GM23338 (cell line): ENCODE measurements around the gene CCL8. TPM values are rescaled to one million over a fixed set of nuclear protein-coding genes. Genes with fewer than 3 reads are reported as not detected.

ENCODE experiments used
- ATAC-seq: fragments of 200-7000 bp; cut with Tn5 transposase; 3 replicates; pipeline ENCODE4 v1.9.1; 2020
- DNase-seq: peaks from one replicate; pipeline ENCODE4 v3.0.0-alpha.2; 2015; ENCODE audit warnings: low spot score
- H2AFZ ChIP-seq: fragments of 200-600 bp; sonication (generic); 2 replicates; pipeline ENCODE4 v1.8.0; 2016; ENCODE audit warnings: antibody characterized with exemption, mild to moderate bottlenecking, moderate library complexity
- H3F3A ChIP-seq: fragments of 200-600 bp; sonication (generic); replicated peaks from 2 replicates; pipeline ENCODE4 v1.8.0; 2017; ENCODE audit warnings: antibody characterized with exemption, mixed run types, low read depth
- H3K27ac ChIP-seq: fragments of 200-600 bp; sonication (generic); 2 replicates; pipeline ENCODE4 v1.6.1; 2016; ENCODE audit warnings: low read depth
- H3K27me3 ChIP-seq: fragments of 200-600 bp; sonication (generic); 2 replicates; pipeline ENCODE4 v1.8.0; 2016; ENCODE audit warnings: mild to moderate bottlenecking, mixed run types, moderate library complexity; ENCODE audit not compliant: insufficient read depth
- H3K36me3 ChIP-seq: fragments of 200-600 bp; sonication (generic); 2 replicates; pipeline ENCODE4 v1.8.0; 2016; ENCODE audit warnings: mild to moderate bottlenecking; ENCODE audit not compliant: insufficient read depth
- H3K4me1 ChIP-seq: fragments of 200-600 bp; sonication (generic); 2 replicates; pipeline ENCODE4 v1.8.0; 2016; ENCODE audit warnings: mild to moderate bottlenecking, moderate library complexity; ENCODE audit not compliant: insufficient read depth
- H3K4me2 ChIP-seq: fragments of 200-600 bp; sonication (generic); 2 replicates; pipeline ENCODE4 v1.7.1; 2017; ENCODE audit warnings: mixed run types
- H3K4me3 ChIP-seq: fragments of 200-600 bp; sonication (generic); 2 replicates; pipeline ENCODE4 v1.6.1; 2016; ENCODE audit warnings: mixed run types
- H3K79me2 ChIP-seq: fragments of 200-600 bp; sonication (generic); replicated peaks from 2 replicates; pipeline ENCODE4 v1.8.0; 2017; ENCODE audit warnings: mild to moderate bottlenecking; ENCODE audit not compliant: insufficient read depth
- H3K9me2 ChIP-seq: fragments of 200-600 bp; sonication (generic); 2 replicates; pipeline ENCODE4 v1.8.0; 2017; ENCODE audit not compliant: insufficient read depth
- H4K20me1 ChIP-seq: fragments of 200-600 bp; sonication (generic); replicated peaks from 2 replicates; pipeline ENCODE4 v1.8.0; 2017; ENCODE audit warnings: mild to moderate bottlenecking; ENCODE audit not compliant: insufficient read depth
- H3K27ac Mint-ChIP-seq: 2 replicates; pipeline ENCODE4 v1.8.0; 2020; ENCODE audit warnings: inconsistent platforms, mild to moderate bottlenecking, moderate library complexity, mixed read lengths
- H3K27me3 Mint-ChIP-seq: 3 replicates; pipeline ENCODE4 v1.8.0; 2022; ENCODE audit warnings: low read depth, mild to moderate bottlenecking, moderate library complexity, mixed read lengths, inconsistent platforms; ENCODE audit not compliant: insufficient read depth, poor library complexity
- H3K36me3 Mint-ChIP-seq: 3 replicates; pipeline ENCODE4 v1.8.0; 2021; ENCODE audit warnings: low read depth, mild to moderate bottlenecking, inconsistent platforms, moderate library complexity, mixed read lengths
- H3K4me1 Mint-ChIP-seq: 3 replicates; pipeline ENCODE4 v1.8.0; 2020; ENCODE audit warnings: mild to moderate bottlenecking, inconsistent platforms, mixed read lengths
- H3K4me3 Mint-ChIP-seq: 3 replicates; pipeline ENCODE4 v1.8.0; 2021; ENCODE audit warnings: moderate library complexity, mild to moderate bottlenecking, inconsistent platforms, mixed read lengths
- H3K9me3 Mint-ChIP-seq: 3 replicates; pipeline ENCODE4 v1.8.0; 2020; ENCODE audit warnings: moderate library complexity, mild to moderate bottlenecking, inconsistent platforms, mixed read lengths
- CREB1 ChIP-seq: fragments of 250-450 bp; sonication (Bioruptor Pico); IDR thresholded peaks from 2 replicates; pipeline ENCODE4 v1.5.0; 2020; ENCODE audit warnings: low read depth, mild to moderate bottlenecking, moderate library complexity
- EZH2 ChIP-seq: fragments of 200-600 bp; sonication (generic); IDR thresholded peaks from one replicate; pipeline ENCODE4 v1.8.0; 2017; ENCODE audit warnings: antibody characterized with exemption, mild to moderate bottlenecking, low read depth; ENCODE audit not compliant: unreplicated experiment
- EZH2phosphoT487 ChIP-seq: fragments of 200-600 bp; sonication (generic); IDR thresholded peaks from one replicate; pipeline ENCODE4 v1.8.1; 2018; ENCODE audit warnings: antibody characterized with exemption; ENCODE audit not compliant: unreplicated experiment
- NANOG ChIP-seq: IDR thresholded peaks from 2 replicates; pipeline ENCODE4 v1.6.1; 2016; ENCODE audit warnings: antibody characterized with exemption, borderline replicate concordance
- POLR2AphosphoS5 ChIP-seq: IDR thresholded peaks from 2 replicates; pipeline ENCODE4 v1.6.1; 2016; ENCODE audit warnings: antibody characterized with exemption, low read depth
- STAT1 ChIP-seq: IDR thresholded peaks from one replicate; pipeline ENCODE4 v1.6.1; 2016; ENCODE audit warnings: antibody characterized with exemption; ENCODE audit not compliant: unreplicated experiment
- ZNF114 ChIP-seq: fragments of 250-450 bp; sonication (Bioruptor Pico); IDR thresholded peaks from 2 replicates; pipeline ENCODE4 v1.5.0; 2020; ENCODE audit warnings: mild to moderate bottlenecking, moderate library complexity
- ZNF331 ChIP-seq: fragments of 250-450 bp; sonication (Bioruptor Pico); IDR thresholded peaks from 2 replicates; pipeline ENCODE4 v1.5.0; 2020; ENCODE audit warnings: low read depth, mild to moderate bottlenecking, moderate library complexity
- polyA plus RNA-seq: library from polyadenylated mRNA; unstranded; fragments of >200 nt; fragmentation: Nextera tagmentation; extraction: Ambion mirVana; gene quantifications from 2 replicates; pipeline ENCODE4 v1.2.1, GENCODE V29; 2016
- total RNA-seq: library from RNA; depleted of rRNA; stranded (reverse); fragments of >200 nt; shearing (Covaris generic); gene quantifications from 2 replicates; pipeline ENCODE4 v1.2.3, GENCODE V29; 2014
- TF ChIP-seq, protein P1 (sequence below), 2 experiments: fragments of 200-600 bp in 1 of 2; sonication (generic) in 1 of 2; conservative IDR thresholded peaks; 2 replicates each; pipeline versions ENCODE4 v1.5.1 to v1.6.1; 2016 to 2017; ENCODE audit warnings: antibody characterized with exemption in 2 of 2, low read depth in 2 of 2, mild to moderate bottlenecking in 2 of 2, moderate library complexity in 1 of 2
- TF ChIP-seq, protein P2 (sequence below): fragments of 250-450 bp; sonication (Bioruptor Pico); IDR thresholded peaks from 2 replicates; pipeline ENCODE4 v1.5.0; 2020; ENCODE audit warnings: mild to moderate bottlenecking, moderate library complexity
- TF ChIP-seq, protein P3 (sequence below): IDR thresholded peaks from 2 replicates; pipeline ENCODE4 v1.6.1; 2016; ENCODE audit warnings: antibody characterized with exemption

CCL8 gene
- total and polyA plus RNA-seq, 2 experiments from 2014 or later: not detected

DNA sequence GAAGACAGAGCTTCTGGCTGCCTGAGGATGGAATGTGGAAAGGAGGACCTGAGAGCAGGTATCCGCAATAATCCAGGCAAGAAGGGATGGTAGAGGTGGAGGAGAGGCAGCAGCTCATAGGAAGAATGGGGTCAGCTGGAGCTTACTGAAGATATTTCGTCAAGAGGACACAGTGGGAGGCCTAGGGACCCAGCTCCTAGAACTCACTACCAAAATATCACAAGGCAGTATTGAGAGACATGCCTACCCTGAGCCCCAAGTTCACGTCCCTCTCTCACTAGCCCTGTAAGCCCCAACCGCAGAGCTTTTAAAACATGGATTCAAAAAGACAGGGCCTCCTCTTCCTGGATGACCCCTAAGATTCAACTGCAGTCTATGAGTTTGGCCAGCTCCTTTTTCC lies 14.2 kb upstream of the CCL8 start (continued):
- TF ChIP-seq, protein P1, sequence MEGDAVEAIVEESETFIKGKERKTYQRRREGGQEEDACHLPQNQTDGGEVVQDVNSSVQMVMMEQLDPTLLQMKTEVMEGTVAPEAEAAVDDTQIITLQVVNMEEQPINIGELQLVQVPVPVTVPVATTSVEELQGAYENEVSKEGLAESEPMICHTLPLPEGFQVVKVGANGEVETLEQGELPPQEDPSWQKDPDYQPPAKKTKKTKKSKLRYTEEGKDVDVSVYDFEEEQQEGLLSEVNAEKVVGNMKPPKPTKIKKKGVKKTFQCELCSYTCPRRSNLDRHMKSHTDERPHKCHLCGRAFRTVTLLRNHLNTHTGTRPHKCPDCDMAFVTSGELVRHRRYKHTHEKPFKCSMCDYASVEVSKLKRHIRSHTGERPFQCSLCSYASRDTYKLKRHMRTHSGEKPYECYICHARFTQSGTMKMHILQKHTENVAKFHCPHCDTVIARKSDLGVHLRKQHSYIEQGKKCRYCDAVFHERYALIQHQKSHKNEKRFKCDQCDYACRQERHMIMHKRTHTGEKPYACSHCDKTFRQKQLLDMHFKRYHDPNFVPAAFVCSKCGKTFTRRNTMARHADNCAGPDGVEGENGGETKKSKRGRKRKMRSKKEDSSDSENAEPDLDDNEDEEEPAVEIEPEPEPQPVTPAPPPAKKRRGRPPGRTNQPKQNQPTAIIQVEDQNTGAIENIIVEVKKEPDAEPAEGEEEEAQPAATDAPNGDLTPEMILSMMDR (conservative IDR thresholded peaks at IDR 0.05; ENCODE audit: low read depth in 2 of 2): no peak
- TF ChIP-seq ZNF331 (CRISPR knock-in tag): no peak
- TF ChIP-seq, protein P2, sequence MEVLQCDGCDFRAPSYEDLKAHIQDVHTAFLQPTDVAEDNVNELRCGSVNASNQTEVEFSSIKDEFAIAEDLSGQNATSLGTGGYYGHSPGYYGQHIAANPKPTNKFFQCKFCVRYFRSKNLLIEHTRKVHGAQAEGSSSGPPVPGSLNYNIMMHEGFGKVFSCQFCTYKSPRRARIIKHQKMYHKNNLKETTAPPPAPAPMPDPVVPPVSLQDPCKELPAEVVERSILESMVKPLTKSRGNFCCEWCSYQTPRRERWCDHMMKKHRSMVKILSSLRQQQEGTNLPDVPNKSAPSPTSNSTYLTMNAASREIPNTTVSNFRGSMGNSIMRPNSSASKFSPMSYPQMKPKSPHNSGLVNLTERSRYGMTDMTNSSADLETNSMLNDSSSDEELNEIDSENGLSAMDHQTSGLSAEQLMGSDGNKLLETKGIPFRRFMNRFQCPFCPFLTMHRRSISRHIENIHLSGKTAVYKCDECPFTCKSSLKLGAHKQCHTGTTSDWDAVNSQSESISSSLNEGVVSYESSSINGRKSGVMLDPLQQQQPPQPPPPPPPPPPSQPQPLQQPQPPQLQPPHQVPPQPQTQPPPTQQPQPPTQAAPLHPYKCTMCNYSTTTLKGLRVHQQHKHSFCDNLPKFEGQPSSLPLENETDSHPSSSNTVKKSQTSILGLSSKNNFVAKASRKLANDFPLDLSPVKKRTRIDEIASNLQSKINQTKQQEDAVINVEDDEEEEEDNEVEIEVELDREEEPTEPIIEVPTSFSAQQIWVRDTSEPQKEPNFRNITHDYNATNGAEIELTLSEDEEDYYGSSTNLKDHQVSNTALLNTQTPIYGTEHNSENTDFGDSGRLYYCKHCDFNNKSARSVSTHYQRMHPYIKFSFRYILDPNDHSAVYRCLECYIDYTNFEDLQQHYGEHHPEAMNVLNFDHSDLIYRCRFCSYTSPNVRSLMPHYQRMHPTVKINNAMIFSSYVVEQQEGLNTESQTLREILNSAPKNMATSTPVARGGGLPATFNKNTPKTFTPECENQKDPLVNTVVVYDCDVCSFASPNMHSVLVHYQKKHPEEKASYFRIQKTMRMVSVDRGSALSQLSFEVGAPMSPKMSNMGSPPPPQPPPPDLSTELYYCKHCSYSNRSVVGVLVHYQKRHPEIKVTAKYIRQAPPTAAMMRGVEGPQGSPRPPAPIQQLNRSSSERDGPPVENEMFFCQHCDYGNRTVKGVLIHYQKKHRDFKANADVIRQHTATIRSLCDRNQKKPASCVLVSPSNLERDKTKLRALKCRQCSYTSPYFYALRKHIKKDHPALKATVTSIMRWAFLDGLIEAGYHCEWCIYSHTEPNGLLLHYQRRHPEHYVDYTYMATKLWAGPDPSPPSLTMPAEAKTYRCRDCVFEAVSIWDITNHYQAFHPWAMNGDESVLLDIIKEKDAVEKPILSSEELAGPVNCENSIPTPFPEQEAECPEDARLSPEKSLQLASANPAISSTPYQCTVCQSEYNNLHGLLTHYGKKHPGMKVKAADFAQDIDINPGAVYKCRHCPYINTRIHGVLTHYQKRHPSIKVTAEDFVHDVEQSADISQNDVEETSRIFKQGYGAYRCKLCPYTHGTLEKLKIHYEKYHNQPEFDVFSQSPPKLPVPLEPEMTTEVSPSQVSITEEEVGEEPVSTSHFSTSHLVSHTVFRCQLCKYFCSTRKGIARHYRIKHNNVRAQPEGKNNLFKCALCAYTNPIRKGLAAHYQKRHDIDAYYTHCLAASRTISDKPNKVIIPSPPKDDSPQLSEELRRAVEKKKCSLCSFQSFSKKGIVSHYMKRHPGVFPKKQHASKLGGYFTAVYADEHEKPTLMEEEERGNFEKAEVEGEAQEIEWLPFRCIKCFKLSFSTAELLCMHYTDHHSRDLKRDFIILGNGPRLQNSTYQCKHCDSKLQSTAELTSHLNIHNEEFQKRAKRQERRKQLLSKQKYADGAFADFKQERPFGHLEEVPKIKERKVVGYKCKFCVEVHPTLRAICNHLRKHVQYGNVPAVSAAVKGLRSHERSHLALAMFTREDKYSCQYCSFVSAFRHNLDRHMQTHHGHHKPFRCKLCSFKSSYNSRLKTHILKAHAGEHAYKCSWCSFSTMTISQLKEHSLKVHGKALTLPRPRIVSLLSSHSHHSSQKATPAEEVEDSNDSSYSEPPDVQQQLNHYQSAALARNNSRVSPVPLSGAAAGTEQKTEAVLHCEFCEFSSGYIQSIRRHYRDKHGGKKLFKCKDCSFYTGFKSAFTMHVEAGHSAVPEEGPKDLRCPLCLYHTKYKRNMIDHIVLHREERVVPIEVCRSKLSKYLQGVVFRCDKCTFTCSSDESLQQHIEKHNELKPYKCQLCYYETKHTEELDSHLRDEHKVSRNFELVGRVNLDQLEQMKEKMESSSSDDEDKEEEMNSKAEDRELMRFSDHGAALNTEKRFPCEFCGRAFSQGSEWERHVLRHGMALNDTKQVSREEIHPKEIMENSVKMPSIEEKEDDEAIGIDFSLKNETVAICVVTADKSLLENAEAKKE (CRISPR knock-in tag): no peak
- no peak for TF ChIP-seq NANOG
- no peak for TF ChIP-seq ZNF114 (CRISPR knock-in tag)

DNA sequence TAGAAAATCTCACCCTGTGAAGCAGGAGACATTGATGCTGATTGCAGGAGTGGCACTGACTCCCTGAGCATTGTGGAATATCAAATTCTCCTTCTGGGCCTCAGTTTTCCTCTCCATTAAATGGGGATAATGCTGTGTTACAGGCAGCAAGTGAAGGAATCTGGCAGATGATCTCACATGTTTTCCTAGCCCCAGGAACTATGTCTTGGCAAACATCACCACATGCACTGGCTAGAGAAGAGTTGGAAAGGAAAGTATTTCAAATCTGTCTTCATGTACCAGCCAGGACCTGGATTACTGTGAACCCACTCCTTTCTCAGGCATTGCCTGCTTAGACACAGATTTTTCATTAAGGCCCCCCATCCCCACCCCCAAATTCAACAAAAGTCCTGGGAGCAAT lies 13.6 kb upstream of the CCL8 start:
- Histone ChIP-seq H3K4me2 (no peak overlapping the region), H3K36me3 (no peaks in the 10 kb centered on the region), H3K79me2 (no peaks in the 10 kb centered on the region), H3K4me3 (no peak overlapping the region), H4K20me1 (no peaks in the 10 kb centered on the region), H2AFZ (no peak overlapping the region), H3F3A (no peaks in the 10 kb centered on the region), H3K4me1 (no peaks in the 10 kb centered on the region), H3K9me2 (no peaks in the 10 kb centered on the region), H3K27ac (no peak overlapping the region), H3K27me3 (no peaks in the 10 kb centered on the region)
- H3K36me3 Mint-ChIP-seq: no peaks in the 10 kb centered on the region
- no peak overlapping the region for H3K4me3 Mint-ChIP-seq
- H3K27ac Mint-ChIP-seq: no peak overlapping the region
- no peaks in the 10 kb centered on the region for H3K27me3 Mint-ChIP-seq
- no peaks in the 10 kb centered on the region for H3K9me3 Mint-ChIP-seq
- H3K4me1 Mint-ChIP-seq: no peaks in the 10 kb centered on the region
- DNase-seq (no peak), ATAC-seq (no peak)
- no peak for TF ChIP-seq EZH2
- no peak for TF ChIP-seq CREB1 (CRISPR knock-in tag)
- no peak for TF ChIP-seq ZNF331 (CRISPR knock-in tag)
- TF ChIP-seq NANOG: no peak
- no peak for TF ChIP-seq ZNF114 (CRISPR knock-in tag)
- no peak for TF ChIP-seq STAT1
- TF ChIP-seq, protein P1 (conservative IDR thresholded peaks at IDR 0.05; ENCODE audit: low read depth in 2 of 2): no peak
- no peak for TF ChIP-seq POLR2AphosphoS5
- TF ChIP-seq EZH2phosphoT487: no peak
- TF ChIP-seq, protein P3, sequence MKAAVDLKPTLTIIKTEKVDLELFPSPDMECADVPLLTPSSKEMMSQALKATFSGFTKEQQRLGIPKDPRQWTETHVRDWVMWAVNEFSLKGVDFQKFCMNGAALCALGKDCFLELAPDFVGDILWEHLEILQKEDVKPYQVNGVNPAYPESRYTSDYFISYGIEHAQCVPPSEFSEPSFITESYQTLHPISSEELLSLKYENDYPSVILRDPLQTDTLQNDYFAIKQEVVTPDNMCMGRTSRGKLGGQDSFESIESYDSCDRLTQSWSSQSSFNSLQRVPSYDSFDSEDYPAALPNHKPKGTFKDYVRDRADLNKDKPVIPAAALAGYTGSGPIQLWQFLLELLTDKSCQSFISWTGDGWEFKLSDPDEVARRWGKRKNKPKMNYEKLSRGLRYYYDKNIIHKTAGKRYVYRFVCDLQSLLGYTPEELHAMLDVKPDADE: no peak
